NT2/D1 (cell line): ENCODE data around the gene QRFP.

Source experiments
- DNase-seq: peaks from one replicate; pipeline ENCODE4 v3.0.0-alpha.2; 2011; ENCODE audit warnings: low read depth, low spot score
- H3K27me3 ChIP-seq: 2 replicates; pipeline ENCODE4 v1.6.0; 2011; ENCODE audit warnings: mild to moderate bottlenecking; ENCODE audit not compliant: insufficient read length, insufficient read depth
- H3K36me3 ChIP-seq: 2 replicates; pipeline ENCODE4 v1.6.1; 2011; ENCODE audit warnings: mild to moderate bottlenecking, low read length, mixed read lengths; ENCODE audit not compliant: insufficient read depth, insufficient read length
- H3K4me1 ChIP-seq: 2 replicates; pipeline ENCODE4 v1.5.1; 2011; ENCODE audit not compliant: insufficient read depth, insufficient read length
- H3K4me3 ChIP-seq: 2 replicates; pipeline ENCODE4 v1.5.1; 2011; ENCODE audit warnings: low read depth; ENCODE audit not compliant: insufficient read length
- H3K9ac ChIP-seq: 2 replicates; pipeline ENCODE4 v1.6.0; 2011; ENCODE audit warnings: low read depth; ENCODE audit not compliant: insufficient read length
- H3K9me3 ChIP-seq: 2 replicates; pipeline ENCODE4 v1.5.1; 2011; ENCODE audit warnings: mild to moderate bottlenecking, low read length; ENCODE audit not compliant: insufficient read depth
- SUZ12 ChIP-seq: IDR thresholded peaks from 2 replicates; pipeline ENCODE4 v1.6.1; 2011; ENCODE audit not compliant: insufficient read length, insufficient read depth; ENCODE audit errors: extremely low read depth
- YY1 ChIP-seq: IDR thresholded peaks from 2 replicates; pipeline ENCODE4 v1.6.1; 2011; ENCODE audit not compliant: insufficient read length, insufficient read depth
- ZNF274 ChIP-seq: IDR thresholded peaks from 2 replicates; pipeline ENCODE4 v1.6.1; 2011; ENCODE audit warnings: mild to moderate bottlenecking, low read depth, low read length

The QRFP gene

DNA sequence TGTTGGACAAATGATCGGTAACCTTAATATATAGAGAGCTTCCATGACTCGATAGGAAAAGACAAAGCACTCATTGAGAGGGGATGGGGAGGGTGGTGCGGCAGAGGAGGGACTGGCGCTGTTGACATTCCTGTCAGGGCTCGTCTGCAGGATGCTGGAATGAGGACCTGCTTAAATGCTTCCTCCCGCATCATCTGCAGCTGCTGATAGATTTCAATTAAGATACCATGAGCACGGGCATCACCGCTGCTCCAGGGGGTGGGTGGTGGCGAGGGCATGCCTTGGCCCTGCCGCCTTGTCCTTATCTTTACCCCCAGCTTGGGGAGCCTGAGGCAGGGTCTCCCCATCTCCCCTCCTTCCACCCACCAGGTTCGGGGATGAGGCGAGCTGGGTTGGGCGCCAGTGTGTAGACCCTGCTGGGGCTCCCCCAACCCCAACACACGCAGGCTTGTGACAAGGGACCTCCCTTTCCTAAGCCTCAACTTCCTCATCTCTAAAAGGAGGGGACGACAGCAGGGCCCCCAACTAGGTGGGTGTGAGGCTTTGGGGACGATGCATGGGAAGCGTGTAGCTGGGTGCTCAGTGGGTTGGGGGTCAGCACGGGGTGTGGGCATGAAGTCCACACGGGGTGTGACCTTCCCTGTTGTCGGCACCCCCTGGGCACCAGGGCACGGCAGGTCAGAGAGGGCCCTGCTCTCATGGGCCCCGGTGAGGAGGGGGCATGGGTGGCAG lies 11.7 kb upstream of the QRFP start:
- Histone ChIP-seq H3K4me1 (peaks cover 15% of the 10 kb centered on the region), H3K36me3 (no peaks in the 10 kb centered on the region), H3K4me3 (no peak overlapping the region), H3K9ac (no peak overlapping the region), H3K27me3 (no peaks in the 10 kb centered on the region), H3K9me3 (no peaks in the 10 kb centered on the region; the same call in 1 of the 2 replicates)
- no peak for DNase-seq
- no peak for TF ChIP-seq YY1
- TF ChIP-seq ZNF274, result no peak
- no peak for TF ChIP-seq SUZ12

DNA sequence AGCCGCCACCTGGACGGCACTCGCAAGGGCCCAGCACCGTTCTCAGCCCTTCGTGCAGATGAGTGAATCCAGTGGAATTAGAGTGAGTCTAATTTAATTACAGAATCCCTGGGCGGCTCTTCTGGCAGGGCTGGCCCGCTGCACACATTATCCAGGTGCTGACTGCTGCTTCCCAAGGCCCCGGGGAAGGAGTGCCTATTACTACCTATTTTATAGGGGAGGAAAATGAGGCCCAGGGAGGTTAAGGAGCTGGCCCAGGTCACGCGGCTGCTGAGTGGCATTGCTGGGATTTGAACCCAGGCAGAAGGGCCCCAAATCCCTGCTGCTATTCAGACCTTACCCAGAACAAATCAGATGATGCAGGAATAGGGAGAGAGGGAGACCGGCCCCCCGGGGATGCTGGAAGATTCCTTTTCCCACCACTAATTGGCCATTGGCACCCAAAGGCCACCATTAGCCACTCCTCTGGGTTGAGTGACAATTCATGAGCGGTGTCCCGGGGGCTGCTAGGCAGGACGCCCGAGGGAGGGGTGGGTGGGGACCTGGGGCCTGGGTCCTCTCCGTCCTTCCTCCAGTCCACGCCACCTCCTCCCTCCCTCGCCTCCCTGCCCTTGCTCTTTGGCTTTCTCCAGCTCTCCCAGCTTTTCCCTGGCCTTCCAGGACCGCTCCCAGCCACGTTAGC lies 10.3 kb upstream of the QRFP start:
- no peaks in the 10 kb centered on the region for H3K27me3 ChIP-seq

DNA sequence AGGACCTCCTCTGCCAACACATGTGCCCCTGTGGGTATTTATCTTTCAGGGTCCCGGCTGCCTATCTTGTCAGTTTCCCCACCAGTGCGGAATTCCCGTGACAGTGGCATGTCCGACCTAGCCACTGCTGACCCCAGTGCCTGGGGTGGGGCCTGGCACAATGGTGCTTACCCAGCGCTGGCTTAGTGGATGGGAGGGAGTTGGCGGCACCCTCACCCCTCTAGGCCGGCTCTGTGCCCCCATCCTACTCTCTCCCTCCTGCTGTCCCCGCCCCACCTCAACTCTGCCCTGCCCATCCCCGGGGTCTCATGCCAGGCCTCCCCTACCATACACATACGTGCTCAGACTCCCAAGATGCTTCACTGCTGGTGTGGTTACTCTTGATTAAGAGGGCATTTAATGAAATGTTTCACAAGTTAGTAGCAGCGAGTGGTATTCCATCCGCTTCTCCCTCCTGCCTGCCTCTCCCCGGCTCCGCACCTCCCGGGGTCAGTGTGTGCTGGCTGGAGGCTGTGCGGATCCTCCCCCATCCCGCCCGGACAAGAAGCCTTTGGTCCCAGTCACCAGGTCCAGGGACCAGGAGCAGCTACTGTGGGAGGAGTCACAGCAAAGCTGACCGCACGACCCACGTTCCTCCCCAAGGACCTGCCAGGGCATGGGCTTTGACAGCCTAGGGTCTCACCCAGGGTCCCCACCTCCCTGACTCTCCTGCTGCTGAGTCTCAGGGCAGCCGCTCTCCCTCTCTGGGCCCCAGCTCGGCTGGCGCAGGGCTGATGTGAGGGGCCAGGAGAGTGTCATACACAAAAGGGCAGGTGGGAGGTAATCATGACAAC lies 9.5 kb upstream of the QRFP start:
- DNase-seq, result no peak
- no peaks in the 10 kb centered on the region for H3K36me3 ChIP-seq
- H3K9me3 ChIP-seq, result no peaks in the 10 kb centered on the region
- no peaks in the 10 kb centered on the region for H3K27me3 ChIP-seq
- H3K4me3 ChIP-seq, result no peak overlapping the region
- TF ChIP-seq YY1 (no peak), SUZ12 (no peak), ZNF274 (no peak)
- H3K9ac ChIP-seq, result no peak overlapping the region
- H3K4me1 ChIP-seq, result peaks cover 11% of the 10 kb centered on the region

More for the DNA sequence above, 10.3 kb upstream of the QRFP start:
- TF ChIP-seq ZNF274 (no peak), YY1 (no peak), SUZ12 (no peak)
- no peak for DNase-seq
- no peaks in the 10 kb centered on the region for H3K36me3 ChIP-seq
- no peaks in the 10 kb centered on the region; the same call in 1 of the 2 replicates for H3K9me3 ChIP-seq
- peaks cover 13% of the 10 kb centered on the region for H3K4me1 ChIP-seq
- no peak overlapping the region for H3K4me3 ChIP-seq
- H3K9ac ChIP-seq, result no peak overlapping the region

DNA sequence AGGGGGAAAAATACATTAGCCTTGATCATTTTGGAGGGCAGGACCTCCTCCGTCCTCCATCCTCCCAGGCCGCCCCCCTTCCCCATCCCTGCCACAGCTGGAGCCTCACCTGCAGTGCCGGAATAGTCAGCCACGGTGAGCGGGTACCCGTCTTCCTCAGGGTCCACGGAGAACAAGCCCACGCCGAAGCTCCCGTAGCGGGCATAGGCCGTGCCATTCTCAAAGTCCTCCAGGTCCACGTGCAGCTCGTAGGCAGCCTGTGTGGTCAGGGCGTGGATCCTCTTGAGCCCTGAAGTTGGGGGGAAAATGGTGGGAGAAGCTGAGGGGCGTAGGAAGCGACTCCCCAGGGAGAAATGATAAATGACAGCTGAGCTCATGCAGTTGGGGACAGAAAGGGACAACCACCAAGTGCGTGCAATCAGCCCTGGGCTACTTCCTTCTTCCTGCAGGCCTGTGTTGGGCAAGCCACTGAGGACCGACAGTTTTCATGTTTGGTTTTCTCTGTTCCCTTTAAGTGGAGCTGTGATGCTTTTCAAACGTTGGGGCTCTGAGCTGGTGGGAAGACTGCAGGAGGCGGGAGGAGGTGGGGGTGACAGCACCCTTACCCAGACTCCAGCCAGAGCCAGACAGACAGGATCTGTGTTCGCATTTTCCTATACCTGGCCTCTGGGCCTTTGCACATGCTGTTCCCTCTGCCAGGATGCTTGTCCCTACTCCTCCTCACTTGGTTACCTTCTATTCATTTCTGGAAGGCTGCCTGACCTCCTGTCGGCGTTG lies 8.7 kb upstream of the QRFP start:
- no peak for DNase-seq
- TF ChIP-seq YY1 (no peak), SUZ12 (no peak), ZNF274 (no peak)

DNA sequence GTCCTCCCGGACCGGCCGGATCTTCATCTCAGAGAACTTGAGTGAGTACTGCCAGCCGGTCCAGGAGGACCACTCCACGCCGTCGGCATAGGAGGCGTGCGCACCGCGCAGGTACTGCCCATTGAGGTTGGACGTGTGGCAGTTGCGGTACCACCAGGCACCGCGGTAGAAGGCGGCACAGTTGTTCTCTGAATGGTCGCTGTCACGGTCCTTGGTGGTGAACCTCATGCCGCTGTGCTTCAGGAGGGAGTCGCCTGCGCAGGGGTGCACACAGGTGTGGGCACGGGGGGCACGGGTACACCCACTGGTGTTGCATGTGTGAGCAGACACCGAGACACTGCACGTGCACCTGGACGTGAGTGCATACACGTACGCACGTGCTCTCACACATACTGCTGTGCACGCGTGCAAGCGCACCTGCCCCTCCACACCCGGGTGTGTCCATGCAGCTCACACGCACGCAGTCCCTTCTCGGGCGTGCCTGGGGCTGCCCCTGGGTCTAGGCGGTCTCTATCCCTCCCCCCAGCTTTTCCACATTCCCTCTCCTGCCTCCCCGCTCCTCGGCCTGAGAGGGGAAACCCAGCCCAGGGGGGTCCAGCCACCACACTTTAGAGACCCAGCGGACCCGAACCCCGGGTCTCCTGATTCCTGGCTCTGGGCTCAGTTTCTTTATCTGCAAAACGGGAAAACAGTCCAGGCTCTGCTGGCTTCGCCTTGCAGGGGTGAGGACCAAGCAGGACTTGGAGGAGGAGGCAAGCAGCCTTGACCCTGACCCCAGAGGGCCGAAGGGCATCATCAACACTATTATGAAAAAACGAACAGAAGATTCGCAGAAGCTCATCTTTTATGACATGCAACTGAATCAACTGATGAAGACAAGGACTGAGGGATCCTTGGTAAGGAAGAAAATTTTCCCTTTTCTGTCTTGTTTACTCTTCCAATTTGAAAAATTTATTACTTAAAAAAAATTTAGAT lies 7.7 kb upstream of the QRFP start:
- Histone ChIP-seq H3K9me3 (no peaks in the 10 kb centered on the region), H3K9ac (no peak overlapping the region), H3K36me3 (no peaks in the 10 kb centered on the region), H3K4me1 (peaks cover 11% of the 10 kb centered on the region), H3K4me3 (no peak overlapping the region), H3K27me3 (no peaks in the 10 kb centered on the region)
- no peak for DNase-seq
- TF ChIP-seq YY1, result no peak
- TF ChIP-seq SUZ12, result no peak
- no peak for TF ChIP-seq ZNF274

More for the DNA sequence above, 8.7 kb upstream of the QRFP start:
- no peaks in the 10 kb centered on the region for H3K27me3 ChIP-seq
- H3K9ac ChIP-seq, result no peak overlapping the region
- peaks cover 11% of the 10 kb centered on the region for H3K4me1 ChIP-seq
- H3K36me3 ChIP-seq, result no peaks in the 10 kb centered on the region
- no peaks in the 10 kb centered on the region for H3K9me3 ChIP-seq
- no peak overlapping the region for H3K4me3 ChIP-seq

GRCh38 chr9:130903194-130904069 lies 6.8 kb upstream of the QRFP start:
- no peak overlapping the region for H3K4me3 ChIP-seq
- peaks cover 8% of the 10 kb centered on the region for H3K4me1 ChIP-seq
- H3K27me3 ChIP-seq, result no peaks in the 10 kb centered on the region
- H3K36me3 ChIP-seq, result no peaks in the 10 kb centered on the region
- no peak overlapping the region for H3K9ac ChIP-seq
- TF ChIP-seq SUZ12 (no peak), YY1 (no peak), ZNF274 (no peak)
- no peak for DNase-seq
- no peaks in the 10 kb centered on the region for H3K9me3 ChIP-seq
